Measurements from ENCODE around the gene DCC.

- no peak for TF ChIP-seq CTCF (IDR thresholded peaks at IDR 0.05)
- no peak for TF ChIP-seq POLR2AphosphoS5 (IDR thresholded peaks at IDR 0.05)
- TF ChIP-seq POLR2A (IDR thresholded peaks at IDR 0.05) = no peak
These were observed 12.9 kb downstream of the DCC start for GRCh38 chr18:52352920-52353319.
